ENCODE measurements around the gene CD109.

CD109 gene

GRCh38 chr6:73688351-73688750 is 7.7 kb upstream of the CD109 start:
- DNase-seq, result no peak
- H3K27me3 ChIP-seq (replicated peaks; ENCODE audit: control insufficient read depth, insufficient read depth, low read length, poor library complexity, severe bottlenecking), result peaks cover 11% of the 10 kb centered on the region
- no peak overlapping the region for H3K27ac ChIP-seq (ENCODE audit: insufficient read depth, low read length, poor library complexity, severe bottlenecking)
- no peaks in the 10 kb centered on the region for H3K4me1 ChIP-seq (ENCODE audit: control insufficient read depth, insufficient read depth, low read length, poor library complexity, severe bottlenecking)
- H3K36me3 ChIP-seq (ENCODE audit: control insufficient read depth, insufficient read depth, low read length), result no peaks in the 10 kb centered on the region
- H3K9me3 ChIP-seq (ENCODE audit: control insufficient read depth, low read length), result no peaks in the 10 kb centered on the region
- no peak overlapping the region for H3K4me3 ChIP-seq (ENCODE audit: insufficient read depth, low read depth, low read length, poor library complexity, severe bottlenecking)

- DNase-seq, result no peak
- Histone ChIP-seq H3K9me3 (ENCODE audit: control insufficient read depth, low read length) (no peaks in the 10 kb centered on the region), H3K4me3 (ENCODE audit: insufficient read depth, low read depth, low read length, poor library complexity, severe bottlenecking) (no peak overlapping the region)
Observed at GRCh38 chr6:73690056-73690455, 5.9 kb upstream of the CD109 start.

GRCh38 chr6:73691512-73691911 is 4.5 kb upstream of the CD109 start:
- Histone ChIP-seq H3K27me3 (replicated peaks; ENCODE audit: control insufficient read depth, insufficient read depth, low read length, poor library complexity, severe bottlenecking) (peaks cover 11% of the 10 kb centered on the region), H3K9me3 (ENCODE audit: control insufficient read depth, low read length) (no peaks in the 10 kb centered on the region), H3K4me1 (ENCODE audit: control insufficient read depth, insufficient read depth, low read length, poor library complexity, severe bottlenecking) (no peaks in the 10 kb centered on the region), H3K36me3 (ENCODE audit: control insufficient read depth, insufficient read depth, low read length) (no peaks in the 10 kb centered on the region), H3K27ac (ENCODE audit: insufficient read depth, low read length, poor library complexity, severe bottlenecking) (no peak overlapping the region), H3K4me3 (ENCODE audit: insufficient read depth, low read depth, low read length, poor library complexity, severe bottlenecking) (no peak overlapping the region)
- DNase-seq, result no peak

More at GRCh38 chr6:73690056-73690455, 5.9 kb upstream of the CD109 start:
- Histone ChIP-seq H3K27me3 (replicated peaks; ENCODE audit: control insufficient read depth, insufficient read depth, low read length, poor library complexity, severe bottlenecking) (peaks cover 11% of the 10 kb centered on the region), H3K36me3 (ENCODE audit: control insufficient read depth, insufficient read depth, low read length) (no peaks in the 10 kb centered on the region), H3K27ac (ENCODE audit: insufficient read depth, low read length, poor library complexity, severe bottlenecking) (no peak overlapping the region), H3K4me1 (ENCODE audit: control insufficient read depth, insufficient read depth, low read length, poor library complexity, severe bottlenecking) (no peaks in the 10 kb centered on the region)

GRCh38 chr6:73694711-73695411 is 1.1 kb upstream of the CD109 start:
- Histone ChIP-seq H3K27ac (ENCODE audit: insufficient read depth, low read length, poor library complexity, severe bottlenecking) (no peak overlapping the region), H3K36me3 (ENCODE audit: control insufficient read depth, insufficient read depth, low read length) (no peaks in the 10 kb centered on the region), H3K9me3 (ENCODE audit: control insufficient read depth, low read length) (no peaks in the 10 kb centered on the region), H3K4me3 (ENCODE audit: insufficient read depth, low read depth, low read length, poor library complexity, severe bottlenecking) (no peak overlapping the region), H3K4me1 (ENCODE audit: control insufficient read depth, insufficient read depth, low read length, poor library complexity, severe bottlenecking) (no peaks in the 10 kb centered on the region), H3K27me3 (replicated peaks; ENCODE audit: control insufficient read depth, insufficient read depth, low read length, poor library complexity, severe bottlenecking) (peaks cover 5% of the 10 kb centered on the region)
- DNase-seq, result no peak

- no peaks in the 10 kb centered on the region for H3K27me3 ChIP-seq (replicated peaks; ENCODE audit: control insufficient read depth, insufficient read depth, low read length, poor library complexity, severe bottlenecking)
- H3K36me3 ChIP-seq (ENCODE audit: control insufficient read depth, insufficient read depth, low read length), result no peaks in the 10 kb centered on the region
- DNase-seq, result no peak
- H3K27ac ChIP-seq (ENCODE audit: insufficient read depth, low read length, poor library complexity, severe bottlenecking), result no peak overlapping the region
- H3K4me1 ChIP-seq (ENCODE audit: control insufficient read depth, insufficient read depth, low read length, poor library complexity, severe bottlenecking), result no peaks in the 10 kb centered on the region
- H3K9me3 ChIP-seq (ENCODE audit: control insufficient read depth, low read length), result no peaks in the 10 kb centered on the region
- H3K4me3 ChIP-seq (ENCODE audit: insufficient read depth, low read depth, low read length, poor library complexity, severe bottlenecking), result no peak overlapping the region
Observed at GRCh38 chr6:73696966-73697655, 1.1 kb downstream of the CD109 start.

- DNase-seq, result no peak
- no peaks in the 10 kb centered on the region for H3K27me3 ChIP-seq (replicated peaks; ENCODE audit: control insufficient read depth, insufficient read depth, low read length, poor library complexity, severe bottlenecking)
- no peak overlapping the region for H3K4me3 ChIP-seq (ENCODE audit: insufficient read depth, low read depth, low read length, poor library complexity, severe bottlenecking)
- H3K9me3 ChIP-seq (ENCODE audit: control insufficient read depth, low read length), result no peaks in the 10 kb centered on the region
- H3K27ac ChIP-seq (ENCODE audit: insufficient read depth, low read length, poor library complexity, severe bottlenecking), result no peak overlapping the region
- H3K4me1 ChIP-seq (ENCODE audit: control insufficient read depth, insufficient read depth, low read length, poor library complexity, severe bottlenecking), result no peaks in the 10 kb centered on the region
- H3K36me3 ChIP-seq (ENCODE audit: control insufficient read depth, insufficient read depth, low read length), result no peaks in the 10 kb centered on the region
Observed at GRCh38 chr6:73699676-73700459, 3.9 kb downstream of the CD109 start.

GRCh38 chr6:73702444-73702843 is 6.4 kb downstream of the CD109 start:
- Histone ChIP-seq H3K36me3 (ENCODE audit: control insufficient read depth, insufficient read depth, low read length) (no peaks in the 10 kb centered on the region), H3K27ac (ENCODE audit: insufficient read depth, low read length, poor library complexity, severe bottlenecking) (no peak overlapping the region), H3K27me3 (replicated peaks; ENCODE audit: control insufficient read depth, insufficient read depth, low read length, poor library complexity, severe bottlenecking) (no peaks in the 10 kb centered on the region), H3K9me3 (ENCODE audit: control insufficient read depth, low read length) (no peaks in the 10 kb centered on the region), H3K4me3 (ENCODE audit: insufficient read depth, low read depth, low read length, poor library complexity, severe bottlenecking) (no peak overlapping the region), H3K4me1 (ENCODE audit: control insufficient read depth, insufficient read depth, low read length, poor library complexity, severe bottlenecking) (no peaks in the 10 kb centered on the region)
- DNase-seq, result no peak

- H3K9me3 ChIP-seq (ENCODE audit: control insufficient read depth, low read length), result no peaks in the 10 kb centered on the region
- no peaks in the 10 kb centered on the region for H3K36me3 ChIP-seq (ENCODE audit: control insufficient read depth, insufficient read depth, low read length)
- DNase-seq, result no peak
- H3K4me3 ChIP-seq (ENCODE audit: insufficient read depth, low read depth, low read length, poor library complexity, severe bottlenecking), result no peak overlapping the region
- no peaks in the 10 kb centered on the region for H3K4me1 ChIP-seq (ENCODE audit: control insufficient read depth, insufficient read depth, low read length, poor library complexity, severe bottlenecking)
- no peak overlapping the region for H3K27ac ChIP-seq (ENCODE audit: insufficient read depth, low read length, poor library complexity, severe bottlenecking)
- H3K27me3 ChIP-seq (replicated peaks; ENCODE audit: control insufficient read depth, insufficient read depth, low read length, poor library complexity, severe bottlenecking), result no peaks in the 10 kb centered on the region
Observed at GRCh38 chr6:73703466-73703865, 7.5 kb downstream of the CD109 start.

- DNase-seq, result no peak
- H3K27me3 ChIP-seq (replicated peaks; ENCODE audit: control insufficient read depth, insufficient read depth, low read length, poor library complexity, severe bottlenecking), result no peaks in the 10 kb centered on the region
- H3K9me3 ChIP-seq (ENCODE audit: control insufficient read depth, low read length), result no peaks in the 10 kb centered on the region
- no peaks in the 10 kb centered on the region for H3K4me1 ChIP-seq (ENCODE audit: control insufficient read depth, insufficient read depth, low read length, poor library complexity, severe bottlenecking)
- H3K27ac ChIP-seq (ENCODE audit: insufficient read depth, low read length, poor library complexity, severe bottlenecking), result no peak overlapping the region
- H3K36me3 ChIP-seq (ENCODE audit: control insufficient read depth, insufficient read depth, low read length), result no peaks in the 10 kb centered on the region
- no peak overlapping the region for H3K4me3 ChIP-seq (ENCODE audit: insufficient read depth, low read depth, low read length, poor library complexity, severe bottlenecking)
Observed at GRCh38 chr6:73704260-73704659, 8.3 kb downstream of the CD109 start.

- H3K4me3 ChIP-seq (ENCODE audit: insufficient read depth, low read depth, low read length, poor library complexity, severe bottlenecking), result no peak overlapping the region
- no peak for DNase-seq
- H3K27me3 ChIP-seq (replicated peaks; ENCODE audit: control insufficient read depth, insufficient read depth, low read length, poor library complexity, severe bottlenecking), result no peaks in the 10 kb centered on the region
- H3K9me3 ChIP-seq (ENCODE audit: control insufficient read depth, low read length), result no peaks in the 10 kb centered on the region
- H3K27ac ChIP-seq (ENCODE audit: insufficient read depth, low read length, poor library complexity, severe bottlenecking), result no peak overlapping the region
- H3K36me3 ChIP-seq (ENCODE audit: control insufficient read depth, insufficient read depth, low read length), result no peaks in the 10 kb centered on the region
- no peaks in the 10 kb centered on the region for H3K4me1 ChIP-seq (ENCODE audit: control insufficient read depth, insufficient read depth, low read length, poor library complexity, severe bottlenecking)
Observed at GRCh38 chr6:73704798-73705197, 8.8 kb downstream of the CD109 start.
